ENCODE data around the gene WWP2. TPM values are rescaled to one million over a fixed set of nuclear protein-coding genes. Genes with fewer than 3 reads are reported as not detected.
"Not testable (repeated sequence)": the region's sequence is repeated elsewhere in the genome, so short reads cannot be mapped to it uniquely, and the experiment has no call there.

WWP2 gene
- total RNA-seq, 1 donor from 2014 or later: 21.7 TPM

DNA sequence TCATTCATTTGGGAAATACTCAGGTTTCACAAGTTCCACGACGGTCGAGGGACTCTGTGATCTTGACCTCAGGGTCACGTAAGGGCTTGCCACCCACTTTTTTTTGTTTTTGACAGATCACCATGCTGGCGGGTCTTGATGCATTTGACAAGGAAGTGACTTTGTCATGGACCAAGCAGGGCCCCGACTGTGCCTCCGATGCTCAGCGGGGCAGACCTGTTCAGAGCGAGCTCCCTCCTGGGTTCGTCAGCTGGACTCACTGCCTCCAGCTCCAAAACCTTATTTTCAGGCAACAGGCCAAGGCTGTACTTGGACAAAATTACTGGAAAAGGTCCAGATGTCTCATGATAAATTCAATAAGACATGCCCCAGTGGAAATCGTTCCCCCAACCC lies 180.0 kb downstream of the WWP2 start:
- intact Hi-C loops (cut with DNase I): no loop called here
- DNase-seq (no peak), ATAC-seq (ENCODE audit: poor library complexity) (peak; percentile 36)

- no peak for DNase-seq
- ATAC-seq (ENCODE audit: poor library complexity): no peak
- intact Hi-C loops (cut with DNase I): no loop called here
Observed at GRCh38 chr16:69942627-69943170, 180.6 kb downstream of the WWP2 start.

DNA sequence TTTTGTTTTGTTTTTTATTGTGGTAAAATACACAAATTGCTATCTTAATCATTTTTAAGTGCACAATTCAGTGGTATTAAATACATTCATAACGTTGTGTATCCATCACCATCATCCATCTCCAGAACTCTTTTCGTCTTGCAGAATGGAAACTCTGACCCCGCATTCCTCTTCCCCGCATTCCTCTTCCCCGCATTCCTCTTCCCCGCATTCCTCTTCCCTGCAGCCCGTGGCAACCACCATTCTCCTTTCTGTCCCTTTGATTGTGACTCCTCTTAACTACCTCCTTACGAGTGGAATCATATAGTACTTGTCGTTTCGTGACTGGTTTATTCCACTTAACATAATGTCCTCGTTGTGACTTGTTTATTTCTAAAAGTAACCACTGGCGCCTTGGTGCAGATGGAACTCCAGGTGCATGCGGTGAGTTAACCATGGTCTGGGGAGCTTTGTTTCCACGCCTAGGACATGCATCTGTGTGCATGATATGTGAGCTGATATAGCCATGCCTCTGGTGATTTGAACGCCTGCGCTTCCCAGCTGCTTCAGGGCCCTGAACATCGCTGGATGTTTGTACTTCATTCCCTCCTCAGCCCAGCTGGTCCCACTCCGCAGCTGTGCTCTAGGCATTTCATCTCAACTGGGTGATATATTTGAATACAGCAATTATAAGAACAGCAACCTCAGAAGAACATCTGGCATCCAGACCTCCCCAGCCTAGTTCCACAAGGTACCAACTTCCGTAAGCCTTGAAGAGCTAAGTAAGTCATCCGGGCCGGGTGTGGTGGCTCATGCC lies 181.3 kb downstream of the WWP2 start:
- peak; percentile 24 for ATAC-seq (ENCODE audit: poor library complexity)
- intact Hi-C loops (cut with DNase I); DNase-seq: not testable (repeated sequence)

- intact Hi-C loops (cut with DNase I); DNase-seq; ATAC-seq (ENCODE audit: poor library complexity): not testable (repeated sequence)
Observed at GRCh38 chr16:69950411-69950810, 188.3 kb downstream of the WWP2 start.

DNA sequence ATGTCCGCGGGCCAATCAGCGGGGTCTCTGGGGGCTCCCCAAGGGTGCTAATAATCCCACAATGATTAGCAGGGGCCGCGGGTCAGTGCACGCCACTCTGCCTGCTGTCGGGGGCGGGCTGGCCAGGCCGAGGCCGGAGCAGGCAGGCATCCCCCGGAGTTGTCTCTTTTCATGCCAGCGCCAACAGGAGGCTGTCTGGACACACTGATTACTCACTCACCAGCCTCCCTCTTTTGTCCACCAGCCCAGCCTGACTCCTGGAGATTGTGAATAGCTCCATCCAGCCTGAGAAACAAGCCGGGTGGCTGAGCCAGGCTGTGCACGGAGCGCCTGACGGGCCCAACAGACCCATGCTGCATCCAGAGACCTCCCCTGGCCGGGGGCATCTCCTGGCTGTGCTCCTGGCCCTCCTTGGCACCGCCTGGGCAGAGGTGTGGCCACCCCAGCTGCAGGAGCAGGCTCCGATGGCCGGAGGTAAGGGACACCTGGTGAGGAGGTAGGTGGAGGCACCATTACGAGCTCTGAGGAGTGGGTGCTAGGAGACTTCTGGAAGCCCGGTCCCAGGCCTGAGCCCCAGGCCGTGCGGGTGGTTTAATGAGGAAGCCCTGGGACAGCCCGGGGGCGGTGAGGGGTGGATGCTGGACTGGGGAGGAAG lies 189.0 kb downstream of the WWP2 start, which contains the start of gene CLEC18A:
CLEC18A (plus strand) TSS at position 318 of the 655 bp plus-strand sequence; CDS start at position 351, 33 bp downstream.
- DNase-seq; ATAC-seq (ENCODE audit: poor library complexity); intact Hi-C loops (cut with DNase I): not testable (repeated sequence)

DNA sequence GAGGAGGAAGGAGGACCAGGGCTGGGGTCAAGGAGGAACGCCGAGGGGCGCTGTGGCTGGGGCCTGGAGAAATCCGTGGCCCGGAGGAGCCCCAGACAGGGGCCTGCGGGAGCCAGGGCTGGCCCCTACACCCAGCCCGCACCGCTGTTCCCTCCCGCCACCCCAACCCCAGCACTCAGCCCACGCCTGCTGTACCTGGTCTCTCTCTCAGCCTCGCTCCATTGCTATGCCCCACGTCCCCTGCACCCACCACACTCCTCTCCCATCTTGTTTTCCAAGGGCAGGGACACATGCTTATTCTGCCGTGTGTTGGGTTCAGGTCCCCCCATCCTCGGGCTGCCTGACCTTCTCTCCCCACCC lies 189.5 kb downstream of the WWP2 start:
- ATAC-seq (ENCODE audit: poor library complexity); DNase-seq; intact Hi-C loops (cut with DNase I): not testable (repeated sequence)

DNA sequence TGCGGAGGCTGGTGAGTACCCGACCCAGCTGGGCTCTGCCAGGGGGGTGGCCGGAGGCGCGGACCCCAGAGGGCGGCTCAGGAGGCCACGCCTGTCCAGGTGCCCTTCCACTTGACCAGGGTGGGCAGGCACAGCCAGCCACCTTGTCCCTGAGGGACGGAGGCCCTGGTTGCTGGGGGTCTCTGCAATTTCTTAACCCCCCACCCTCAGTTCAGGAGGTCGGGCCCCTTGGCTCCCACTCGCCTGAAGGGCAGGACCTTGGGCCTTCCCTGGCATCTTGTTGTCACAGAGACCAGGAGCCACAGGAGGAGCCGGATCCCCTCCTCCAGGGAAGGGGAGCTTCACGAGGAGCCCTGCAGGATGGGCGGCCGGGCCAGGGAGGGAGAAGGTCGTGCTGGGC lies 190.0 kb downstream of the WWP2 start:
- ATAC-seq (ENCODE audit: poor library complexity): not testable (repeated sequence)

DNA sequence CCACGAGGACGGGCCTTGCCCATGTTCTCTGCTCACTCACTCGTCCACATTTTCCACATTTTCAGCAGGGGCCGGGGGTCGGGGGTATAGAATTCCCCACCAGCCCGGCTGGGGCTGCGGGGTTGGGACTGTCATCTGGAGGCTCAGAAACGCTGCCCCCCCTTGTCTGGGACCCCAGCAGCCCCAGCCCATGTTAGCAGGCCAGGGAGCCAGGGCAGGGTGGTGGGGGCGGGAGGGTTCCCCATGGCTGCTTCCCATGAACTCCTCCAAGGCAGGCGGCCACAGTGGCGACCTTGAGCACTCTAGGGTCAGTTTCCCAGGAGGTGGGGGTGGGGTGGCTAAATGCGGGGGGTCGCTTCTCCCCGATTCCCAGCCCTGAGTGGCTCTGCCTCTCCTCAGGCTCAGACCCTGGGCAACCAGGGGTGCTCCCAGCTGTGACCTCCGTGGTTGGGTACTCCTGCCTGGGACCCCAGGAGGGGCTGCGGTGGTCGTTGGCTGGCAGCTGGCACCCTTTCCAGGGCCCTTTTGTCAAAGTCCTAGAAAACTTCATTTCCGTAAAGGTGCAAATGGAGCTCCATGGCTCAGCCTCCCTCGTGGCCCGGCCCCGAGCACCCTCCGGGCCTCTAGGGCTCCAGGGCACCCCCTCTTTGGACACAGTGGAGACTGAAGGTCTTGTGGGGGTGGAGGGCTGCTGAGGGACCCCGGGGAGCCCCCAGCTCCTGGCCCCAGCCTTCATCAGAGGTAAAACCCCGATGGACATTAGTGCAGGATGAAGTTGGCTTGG lies 190.6 kb downstream of the WWP2 start:
- intact Hi-C loops (cut with DNase I); DNase-seq; ATAC-seq (ENCODE audit: poor library complexity): not testable (repeated sequence)

More for the DNA sequence above, 190.0 kb downstream of the WWP2 start:
- intact Hi-C loops (cut with DNase I); DNase-seq: not testable (repeated sequence)

GRCh38 chr16:69954241-69954640 lies 192.1 kb downstream of the WWP2 start:
- ATAC-seq (ENCODE audit: poor library complexity); intact Hi-C loops (cut with DNase I); DNase-seq: not testable (repeated sequence)

DNA sequence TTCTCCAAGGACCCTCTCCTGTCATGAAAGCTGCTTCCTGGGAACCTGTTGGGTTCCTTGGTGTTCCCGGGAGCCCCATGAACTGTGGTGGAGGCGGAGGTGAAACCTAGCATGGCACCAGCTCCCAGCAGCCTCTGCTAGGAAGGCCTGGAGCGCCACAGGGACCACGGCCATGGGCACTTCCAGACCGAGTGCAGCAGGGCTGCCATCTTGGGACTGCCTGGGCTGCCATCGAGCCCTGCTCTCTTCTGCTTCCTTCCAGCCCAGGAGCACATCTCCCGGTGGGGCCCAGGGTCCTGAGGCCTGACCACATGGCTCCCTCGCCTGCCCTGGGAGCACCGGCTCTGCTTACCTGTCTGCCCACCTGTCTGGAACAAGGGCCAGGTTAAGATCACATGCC lies 201.2 kb downstream of the WWP2 start:
- ATAC-seq (ENCODE audit: poor library complexity); intact Hi-C loops (cut with DNase I); DNase-seq: not testable (repeated sequence)

DNA sequence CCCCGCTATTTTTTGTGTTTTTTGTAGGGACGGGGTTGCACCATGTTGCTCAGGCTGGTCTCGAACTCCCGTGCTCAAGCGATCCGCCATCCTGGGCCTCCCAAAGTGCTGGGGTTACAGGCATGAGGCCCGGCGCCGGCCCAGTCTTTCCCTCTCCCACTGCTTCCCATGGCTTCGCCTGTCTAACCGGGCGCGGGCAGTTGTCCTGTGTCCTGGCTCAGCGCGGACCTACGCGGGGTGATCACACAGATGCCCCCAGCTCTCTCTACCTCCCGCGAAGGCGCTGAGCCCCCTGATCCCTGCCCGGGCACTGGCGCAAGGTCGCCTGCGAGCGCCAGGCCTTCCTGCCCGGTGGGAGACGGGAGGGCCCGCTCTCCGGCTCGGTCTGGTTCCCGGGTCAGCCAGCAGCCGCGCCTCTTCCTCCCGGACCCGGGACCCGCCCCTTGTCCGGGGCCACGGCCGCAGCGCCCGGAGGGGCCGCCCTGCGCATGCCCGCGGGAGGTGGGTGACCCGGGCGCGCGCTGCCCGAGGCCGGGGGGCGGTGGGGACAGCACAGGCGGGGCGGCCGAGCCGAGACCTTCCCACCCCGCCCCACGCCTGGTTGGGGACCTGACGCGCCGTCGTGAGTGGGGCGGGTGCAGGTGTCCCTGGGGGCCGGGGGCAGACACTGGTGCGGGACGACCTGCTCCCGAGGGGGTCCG lies 203.0 kb downstream of the WWP2 start:
- DNase-seq: peak; percentile 86
- peak; percentile 98 for ATAC-seq (ENCODE audit: poor library complexity)
- intact Hi-C loops (cut with DNase I): not testable (repeated sequence)

GRCh38 chr16:69965661-69966054 lies 203.5 kb downstream of the WWP2 start:
- DNase-seq; intact Hi-C loops (cut with DNase I): not testable (repeated sequence)

GRCh38 chr16:69967688-69968087 lies 205.6 kb downstream of the WWP2 start:
- intact Hi-C loops (cut with DNase I); DNase-seq; ATAC-seq (ENCODE audit: poor library complexity): not testable (repeated sequence)

More at GRCh38 chr16:69965661-69966054, 203.5 kb downstream of the WWP2 start:
- ATAC-seq (ENCODE audit: poor library complexity): peak; percentile 74

DNA sequence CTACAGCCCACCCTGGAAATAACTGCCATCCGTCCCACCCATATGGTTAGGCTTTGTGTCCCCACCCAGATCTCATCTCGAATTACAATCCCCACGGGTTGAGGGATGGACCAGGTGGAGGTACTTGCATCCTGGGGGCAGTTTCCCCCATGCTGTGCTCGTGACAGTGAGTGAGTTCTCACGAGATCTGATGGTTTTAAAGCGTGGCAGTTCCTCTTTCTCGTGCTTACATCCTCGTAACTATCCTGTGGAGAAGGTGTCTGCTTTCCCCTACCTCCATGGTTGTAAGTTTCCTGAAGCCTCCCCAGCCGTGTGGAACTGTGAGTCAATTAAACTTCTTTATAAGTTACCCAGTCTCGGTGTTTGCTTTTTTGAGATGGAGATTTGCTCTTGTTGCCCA lies 206.0 kb downstream of the WWP2 start:
- intact Hi-C loops (cut with DNase I); DNase-seq; ATAC-seq (ENCODE audit: poor library complexity): not testable (repeated sequence)

DNA sequence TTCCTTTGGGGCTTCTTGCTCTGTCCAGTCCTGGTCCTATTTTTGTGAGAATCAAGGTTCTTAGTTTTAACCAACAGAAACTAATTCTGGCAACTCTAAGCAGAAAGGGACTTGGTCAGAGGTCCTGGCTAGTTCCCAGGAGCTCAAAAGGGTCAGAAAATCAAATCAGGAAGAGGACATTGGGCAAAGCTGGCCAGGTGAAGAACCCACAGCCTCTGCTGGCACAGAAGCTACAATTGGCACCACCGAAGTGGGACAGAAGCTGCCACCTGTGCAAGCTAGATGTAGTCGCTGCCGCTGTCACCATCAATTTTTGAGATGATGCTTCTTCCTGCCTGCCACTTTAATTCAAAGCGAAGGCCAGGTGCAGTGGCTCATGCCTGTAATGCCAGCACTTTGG lies 207.5 kb downstream of the WWP2 start:
- DNase-seq; ATAC-seq (ENCODE audit: poor library complexity); intact Hi-C loops (cut with DNase I): not testable (repeated sequence)

GRCh38 chr16:69972120-69972519 lies 210.0 kb downstream of the WWP2 start:
- not testable (repeated sequence) for ATAC-seq (ENCODE audit: poor library complexity)

GRCh38 chr16:69972935-69973334 lies 210.8 kb downstream of the WWP2 start:
- DNase-seq; intact Hi-C loops (cut with DNase I); ATAC-seq (ENCODE audit: poor library complexity): not testable (repeated sequence)

More at GRCh38 chr16:69972120-69972519, 210.0 kb downstream of the WWP2 start:
- DNase-seq; intact Hi-C loops (cut with DNase I): not testable (repeated sequence)

DNA sequence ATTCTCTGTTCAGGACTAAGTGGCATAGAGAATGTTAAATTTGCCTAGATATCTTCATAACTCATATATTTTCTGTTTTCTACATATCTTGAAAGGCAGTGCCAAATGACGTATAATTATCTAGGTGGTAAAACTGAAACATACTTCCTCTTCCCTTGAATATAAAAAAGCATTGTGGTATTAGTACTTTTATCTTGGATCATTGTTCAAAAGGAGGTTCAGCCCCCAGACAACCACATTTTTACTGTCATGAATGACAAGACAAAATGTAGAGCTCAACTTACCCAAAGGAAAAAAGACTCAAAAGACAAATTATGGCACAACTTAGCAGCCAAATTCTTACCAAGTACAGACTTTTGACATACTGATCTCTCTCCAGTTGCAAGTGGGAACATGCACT lies 223.1 kb downstream of the WWP2 start:
- DNase-seq; ATAC-seq (ENCODE audit: poor library complexity); intact Hi-C loops (cut with DNase I): not testable (repeated sequence)

Data from Right ventricle myocardium superior (tissue), 1 donor.